Myocyte (in vitro differentiated cells): Measurements from ENCODE around the gene TPCN2. TPM values are rescaled to one million over a fixed set of nuclear protein-coding genes. Genes with fewer than 3 reads are reported as not detected.

Experiments
- DNase-seq: peaks from one replicate; pipeline ENCODE4 v3.0.0-alpha.2; 2012; ENCODE audit warnings: low read depth
- total RNA-seq: library from RNA; depleted of rRNA; stranded (reverse); fragments of >200 nt; gene quantifications from 2 replicates; pipeline ENCODE4 v1.2.3, GENCODE V29; 2014

Gene TPCN2
- total RNA-seq, 1 donor from 2014 or later, result 1.8 TPM

DNA sequence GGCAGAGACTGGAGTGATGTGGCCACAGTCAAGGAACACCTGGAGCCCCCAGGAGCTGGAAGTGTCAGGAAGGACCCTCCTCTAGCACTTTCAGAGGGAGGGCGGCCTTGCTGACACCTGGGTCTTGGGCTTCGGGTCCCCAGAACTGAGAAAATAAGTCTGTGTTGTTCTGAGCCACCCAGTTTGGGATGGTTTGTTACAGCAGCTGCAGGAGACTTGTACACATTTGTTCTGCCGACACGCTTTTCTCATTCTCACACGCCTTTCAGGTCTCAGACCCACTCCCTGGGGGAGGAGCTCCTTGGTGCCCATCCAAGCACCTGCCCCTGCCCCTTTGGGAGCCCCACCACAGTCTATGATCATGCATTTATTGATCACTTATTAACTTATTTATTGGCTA lies 59.8 kb downstream of the TPCN2 start:
- DNase-seq, result no peak

- DNase-seq, result no peak
These were observed 60.4 kb downstream of the TPCN2 start for GRCh38 chr11:69109101-69109500.

- no peak for DNase-seq
These were observed 61.7 kb downstream of the TPCN2 start for GRCh38 chr11:69110451-69110850.

GRCh38 chr11:69111624-69112542 lies 63.2 kb downstream of the TPCN2 start:
- DNase-seq, result no peak

GRCh38 chr11:69113226-69113625 lies 64.5 kb downstream of the TPCN2 start:
- DNase-seq, result no peak

DNA sequence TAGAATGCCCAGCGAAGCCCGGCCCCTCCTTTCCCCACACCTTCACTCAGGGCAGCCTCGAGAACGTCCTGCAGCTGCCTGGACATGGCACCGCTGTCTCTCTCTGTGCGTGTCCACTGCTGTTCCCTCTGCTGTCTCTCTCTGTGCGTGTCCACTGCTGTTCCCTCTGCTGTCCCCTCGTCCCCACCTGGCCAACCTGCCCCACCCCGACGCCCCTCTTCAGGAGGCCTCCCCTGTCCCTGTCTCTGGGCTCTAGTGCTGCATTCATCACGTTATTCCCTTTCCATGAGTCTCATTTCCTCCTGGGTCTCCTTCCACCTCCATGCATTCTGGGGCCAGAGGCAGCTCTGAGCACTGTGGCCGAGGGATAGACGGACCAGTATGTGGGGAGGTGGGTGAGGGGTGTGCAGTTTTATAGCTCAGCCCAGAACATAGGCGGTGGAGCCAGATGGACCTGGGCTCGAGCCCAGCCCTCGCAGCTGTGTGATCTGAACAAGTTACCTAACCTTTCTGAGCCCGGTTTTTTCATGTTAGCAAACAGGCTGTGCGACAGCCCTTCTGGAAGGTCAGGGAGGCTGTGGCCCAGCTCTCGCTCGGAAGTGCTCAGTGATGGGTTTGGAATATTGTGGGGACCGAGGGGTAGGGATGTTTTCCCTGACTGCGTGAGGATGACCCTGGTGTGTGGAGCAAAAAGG lies 65.1 kb downstream of the TPCN2 start:
- DNase-seq, result no peak

DNA sequence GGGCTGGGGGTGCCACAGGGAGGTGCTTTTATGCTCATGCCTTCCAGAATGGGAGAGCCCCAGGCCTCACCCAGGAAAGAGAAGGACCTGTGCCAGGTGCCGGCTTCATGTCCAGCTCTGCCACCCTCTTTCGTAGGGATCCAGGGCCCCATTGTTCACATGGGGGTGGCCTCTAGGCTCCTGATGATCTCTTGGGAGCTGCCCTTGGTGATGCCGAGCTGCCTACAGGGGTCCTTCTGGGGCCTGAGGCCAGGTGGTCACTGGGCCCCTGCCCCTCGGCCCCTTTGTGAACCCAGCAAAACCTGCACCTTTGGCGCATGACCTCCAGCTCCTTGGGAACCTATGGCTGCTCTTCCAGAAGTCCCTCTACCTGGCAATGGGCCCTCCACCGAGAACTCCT lies 65.6 kb downstream of the TPCN2 start:
- no peak for DNase-seq

DNA sequence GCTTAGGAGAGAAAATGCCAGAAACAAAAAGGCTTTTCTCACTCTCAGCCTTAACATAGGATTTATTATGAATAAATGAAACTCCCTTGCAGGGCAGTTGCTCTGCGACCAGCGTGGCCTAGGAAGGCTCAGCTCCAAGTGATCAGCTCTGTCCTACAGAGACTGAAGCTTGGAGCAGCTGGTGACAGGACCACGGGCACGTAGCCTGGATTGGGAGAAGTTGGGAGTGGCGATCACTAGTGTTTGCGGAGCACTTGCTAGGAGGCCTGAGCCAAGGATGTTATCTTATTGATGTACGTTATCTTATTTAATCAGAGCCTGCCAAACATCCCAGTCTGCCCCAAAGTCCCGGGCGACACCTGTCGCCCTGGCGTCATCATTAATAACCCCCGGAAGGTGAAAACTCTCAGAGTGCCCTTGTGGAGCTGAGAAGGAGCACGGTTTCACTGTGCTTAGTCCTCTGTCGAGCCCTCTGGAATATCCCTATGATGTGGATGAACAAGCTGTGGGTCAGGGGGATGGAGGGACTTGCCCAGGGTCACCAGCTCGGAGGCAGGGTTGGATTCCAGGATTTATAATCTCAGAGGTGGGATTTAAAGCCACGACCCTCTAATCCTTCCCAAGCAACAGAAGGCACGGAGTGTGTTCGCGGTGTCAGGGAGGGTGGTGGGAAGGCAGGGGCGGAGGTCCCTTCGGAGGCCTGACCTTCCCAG lies 66.2 kb downstream of the TPCN2 start:
- DNase-seq, result no peak

DNA sequence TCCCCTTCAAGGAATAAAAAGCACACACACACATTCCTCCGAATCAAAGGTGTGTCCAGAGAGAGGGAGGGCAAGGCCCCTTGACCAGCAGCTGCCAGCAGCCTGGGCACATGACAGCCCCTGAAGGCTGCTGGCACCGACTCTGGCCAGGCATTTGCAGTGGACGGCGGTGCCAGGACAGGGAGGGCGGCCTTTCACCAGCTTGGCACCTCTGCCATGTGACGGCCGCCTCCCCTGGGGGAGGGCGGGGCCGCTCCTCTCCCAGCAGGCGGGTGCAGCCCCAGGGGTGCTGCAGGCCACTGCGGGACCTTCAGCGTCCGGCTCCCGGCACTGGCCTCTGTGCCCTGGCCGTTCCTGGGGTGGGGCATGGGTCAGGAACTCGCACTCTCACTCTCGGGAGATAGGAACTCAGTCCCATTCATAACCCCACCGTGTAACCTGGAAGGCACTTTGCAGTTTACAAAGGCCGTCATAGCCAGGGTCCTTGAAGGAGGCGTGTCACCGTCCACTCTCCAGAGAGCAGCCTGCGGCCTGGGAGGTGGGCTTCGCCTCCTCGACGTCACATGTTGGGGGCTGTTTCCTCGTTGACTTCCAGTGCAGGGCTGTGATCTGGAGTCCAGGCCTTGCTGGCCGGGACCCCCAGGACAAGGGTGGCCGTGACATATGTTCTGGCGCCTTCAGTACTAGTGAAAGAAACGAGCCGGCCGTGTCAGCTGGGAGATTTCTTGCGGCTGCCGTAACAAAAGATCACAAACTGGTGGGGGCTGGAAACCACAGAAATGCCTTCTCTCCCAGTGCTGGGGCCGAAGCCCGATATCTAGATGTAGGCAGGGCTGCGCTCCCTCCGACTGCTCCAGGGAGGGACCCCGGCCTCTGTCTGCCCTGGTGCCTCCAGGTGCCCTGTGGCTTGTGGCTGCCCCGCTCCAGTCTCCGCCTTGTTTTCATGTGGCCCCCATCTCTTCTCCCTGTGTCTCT lies 67.1 kb downstream of the TPCN2 start:
- peak; percentile 19 for DNase-seq

DNA sequence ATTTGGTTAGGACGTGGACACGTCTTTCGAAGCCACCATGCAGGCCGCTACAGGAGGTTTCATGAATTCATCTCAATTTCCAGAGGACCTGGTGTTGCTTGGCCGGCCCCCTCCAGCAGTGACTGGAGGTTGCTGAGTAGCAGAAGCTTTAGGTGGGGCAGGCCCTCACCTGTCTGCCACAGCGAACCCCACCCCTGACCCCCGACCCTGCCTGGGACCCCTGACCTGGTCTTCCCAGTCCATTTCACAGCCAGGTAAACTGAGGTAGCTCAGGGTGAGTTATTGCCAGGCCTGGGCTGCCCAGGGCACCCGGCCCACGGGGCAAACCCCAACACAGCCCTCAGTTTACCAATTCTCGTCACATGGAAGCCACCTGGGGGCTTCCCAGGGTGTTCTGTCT lies 67.9 kb downstream of the TPCN2 start:
- no peak for DNase-seq

- DNase-seq, result no peak
These were observed 70.5 kb downstream of the TPCN2 start for GRCh38 chr11:69119190-69119589.

GRCh38 chr11:69120096-69120875 lies 71.6 kb downstream of the TPCN2 start:
- DNase-seq, result no peak

GRCh38 chr11:69121021-69121420 lies 72.3 kb downstream of the TPCN2 start:
- DNase-seq, result no peak

DNA sequence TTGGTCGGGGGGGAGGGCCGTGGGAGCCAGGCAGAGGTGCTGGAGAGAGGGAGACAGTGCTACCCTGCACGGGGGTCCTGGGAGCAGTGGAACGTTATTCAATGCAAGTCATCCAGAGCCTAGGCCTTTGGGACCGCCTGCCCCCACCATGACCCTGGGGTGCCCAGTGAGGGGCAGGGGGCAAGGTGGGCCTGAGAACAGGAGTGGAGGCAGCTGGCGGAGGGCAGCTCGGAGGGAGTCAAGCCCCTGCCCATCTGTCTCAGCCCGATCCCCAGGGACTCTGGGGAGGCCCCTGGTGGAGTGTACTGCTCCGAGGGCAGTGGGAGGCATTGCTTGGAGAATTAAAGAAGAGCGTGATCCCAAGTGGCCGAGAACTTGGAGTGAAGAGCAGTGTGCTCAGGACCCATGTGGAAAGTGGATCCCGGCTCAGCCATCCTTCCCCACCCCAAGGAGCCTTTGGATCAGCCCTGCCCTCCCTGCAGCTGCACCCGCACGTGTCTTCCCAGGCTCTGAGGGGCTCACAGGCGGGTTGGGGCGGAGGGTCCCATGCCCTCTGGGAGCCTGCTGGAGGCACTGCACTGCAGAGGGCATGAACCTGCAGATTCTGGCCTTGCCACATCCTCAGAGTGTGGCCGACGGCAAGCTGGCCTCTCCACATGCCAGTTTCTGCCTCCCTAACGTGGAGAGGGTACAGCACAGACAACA lies 73.0 kb downstream of the TPCN2 start:
- DNase-seq, result no peak

DNA sequence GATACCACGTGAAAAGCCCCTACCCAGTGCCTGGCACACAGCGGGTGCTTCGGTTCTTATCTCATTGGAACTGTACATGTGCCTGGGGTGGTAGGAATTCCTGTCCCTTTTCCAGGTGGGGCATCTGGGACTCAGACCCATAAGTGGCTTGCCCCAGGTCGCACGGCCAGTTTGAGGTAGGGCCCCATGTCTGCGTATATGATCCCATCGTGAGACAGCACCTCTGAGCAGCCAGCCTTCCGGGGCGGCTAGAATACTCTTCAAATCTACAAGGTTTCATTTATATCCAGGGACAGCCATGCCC lies 73.5 kb downstream of the TPCN2 start:
- no peak for DNase-seq

- DNase-seq, result peak; percentile 83
These were observed 74.1 kb downstream of the TPCN2 start for GRCh38 chr11:69122630-69123431.

DNA sequence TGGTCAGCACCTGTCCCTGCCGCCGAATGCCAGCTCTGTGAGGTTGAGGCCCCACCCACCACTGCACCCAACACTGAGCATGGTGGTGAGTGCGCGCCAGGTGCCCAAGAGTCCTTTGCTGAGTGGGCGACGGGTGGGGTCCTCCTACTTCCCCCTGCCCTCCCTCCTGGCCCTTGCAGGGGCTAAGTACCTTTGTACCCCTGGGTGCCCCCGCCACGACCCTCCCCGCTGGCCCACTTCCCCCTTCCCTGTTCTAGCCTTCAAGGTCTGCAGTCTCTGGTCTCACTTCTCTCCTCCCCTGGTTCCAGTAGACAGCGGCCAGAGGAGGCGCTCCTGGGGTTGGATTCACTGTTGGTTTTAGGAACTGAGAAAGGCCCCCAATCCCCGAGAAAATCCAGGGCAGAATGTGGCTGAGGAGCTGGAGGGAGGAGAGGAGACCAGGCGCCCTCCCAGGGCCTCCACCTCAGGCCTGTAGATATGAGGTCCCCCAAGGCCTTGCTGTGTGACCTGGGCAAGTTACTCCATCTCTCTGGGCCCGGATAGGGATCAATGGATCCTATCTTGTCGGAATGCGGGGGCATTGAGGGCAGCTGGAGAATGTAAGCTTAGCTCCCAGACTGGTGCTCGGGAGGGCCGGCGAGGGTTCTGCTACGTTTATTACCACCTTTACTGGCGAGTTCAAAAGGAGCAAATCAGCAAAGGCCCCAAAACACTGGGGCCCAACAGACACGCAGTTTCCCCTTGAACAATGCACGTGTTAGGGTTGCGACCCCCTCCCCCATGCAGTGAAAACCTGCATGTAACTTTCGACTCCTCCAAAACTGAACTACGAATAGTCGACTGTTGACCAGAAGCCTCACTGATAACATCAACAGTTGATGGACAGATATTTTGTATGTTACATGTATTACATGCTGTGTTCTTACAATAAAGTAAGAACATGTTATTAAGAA lies 75.1 kb downstream of the TPCN2 start:
- no peak for DNase-seq
